Stomach smooth muscle (tissue), 2 donors: Measurements from ENCODE around the gene GARIN5A.
"Not testable (repeated sequence)": the region's sequence is repeated elsewhere in the genome, so short reads cannot be mapped to it uniquely, and the experiment has no call there.

Experiments used
- H3K27ac ChIP-seq: one replicate; pipeline ENCODE4 v1.7.0; 2013; ENCODE audit warnings: mild to moderate bottlenecking, low read length, inconsistent platforms
- H3K27me3 ChIP-seq, 2 donors: one replicate each; pipeline ENCODE4 v1.7.0; 2013; ENCODE audit warnings: low read length in 2 of 2; ENCODE audit not compliant: insufficient read depth in 2 of 2, control insufficient read depth in 1 of 2
- H3K36me3 ChIP-seq, 2 donors: one replicate each; pipeline ENCODE4 v1.7.0; 2013; ENCODE audit warnings: low read length in 2 of 2; ENCODE audit not compliant: control insufficient read depth in 2 of 2, insufficient read depth in 2 of 2
- H3K4me1 ChIP-seq: one replicate; pipeline ENCODE4 v1.7.0; 2013; ENCODE audit warnings: low read length; ENCODE audit not compliant: control insufficient read depth, insufficient read depth
- H3K4me3 ChIP-seq, 2 donors: one replicate each; pipeline ENCODE4 v1.7.0; 2013; ENCODE audit warnings: low read length in 2 of 2
- H3K9ac ChIP-seq, 2 donors: one replicate each; pipeline ENCODE4 v1.7.0; 2013; ENCODE audit warnings: low read length in 2 of 2, mild to moderate bottlenecking in 1 of 2
- H3K9me3 ChIP-seq, 2 donors: one replicate each; pipeline ENCODE4 v1.7.0; 2013; ENCODE audit warnings: low read length in 2 of 2; ENCODE audit not compliant: control insufficient read depth in 2 of 2
- donor health status: healthy.
- donor health status: Pancreatic carcinoma.

Gene GARIN5A

GRCh38 chr19:50476907-50477238, 225 bp upstream of the GARIN5A start:
- peaks cover 11% of the 10 kb centered on the region for H3K4me1 ChIP-seq
- peaks cover 14 to 17% of the 10 kb centered on the region in 2 donors for H3K36me3 ChIP-seq
- H3K4me3 ChIP-seq, result peak overlapping the region; percentile 96 to 99
- peak overlapping the region; percentile 93 for H3K9ac ChIP-seq
- no peak overlapping the region for H3K27ac ChIP-seq
- no peaks in the 10 kb centered on the region for H3K9me3 ChIP-seq
- H3K27me3 ChIP-seq, result no peaks in the 10 kb centered on the region

GRCh38 chr19:50475736-50476223, 868 bp downstream of the GARIN5A start:
- Histone ChIP-seq H3K36me3 (peaks cover 7 to 14% of the 10 kb centered on the region in 2 donors), H3K4me3 (peak overlapping the region; percentile 49 to 96), H3K27ac (peak overlapping the region; percentile 58), H3K9ac (no peak overlapping the region), H3K9me3 (no peaks in the 10 kb centered on the region), H3K27me3 (no peaks in the 10 kb centered on the region), H3K4me1 (peaks cover 11% of the 10 kb centered on the region)

GRCh38 chr19:50475101-50475568, 1.5 kb downstream of the GARIN5A start:
- no peak overlapping the region for H3K27ac ChIP-seq
- peaks cover 5 to 14% of the 10 kb centered on the region in 2 donors for H3K36me3 ChIP-seq
- H3K4me3 ChIP-seq, result no peak overlapping the region
- H3K9me3 ChIP-seq, result no peaks in the 10 kb centered on the region
- H3K4me1 ChIP-seq, result peaks cover 11% of the 10 kb centered on the region
- H3K27me3 ChIP-seq, result no peaks in the 10 kb centered on the region
- H3K9ac ChIP-seq, result no peak overlapping the region

GRCh38 chr19:50473336-50473735, 3.3 kb downstream of the GARIN5A start:
- not testable (repeated sequence) for H3K9me3 ChIP-seq, H3K4me3 ChIP-seq, H3K36me3 ChIP-seq, H3K9ac ChIP-seq, H3K27ac ChIP-seq, H3K27me3 ChIP-seq
- peaks cover 11% of the 10 kb centered on the region for H3K4me1 ChIP-seq

- Histone ChIP-seq H3K27ac (no peak overlapping the region), H3K9me3 (no peaks in the 10 kb centered on the region), H3K9ac (no peak overlapping the region), H3K27me3 (peaks cover 0 to 12% of the 10 kb centered on the region in 2 donors), H3K4me1 (no peaks in the 10 kb centered on the region), H3K4me3 (no peak overlapping the region), H3K36me3 (no peaks in the 10 kb centered on the region)
Observed at GRCh38 chr19:50468818-50469217, 7.8 kb downstream of the GARIN5A start.

GRCh38 chr19:50467566-50467965, 9.1 kb downstream of the GARIN5A start:
- peaks cover 0 to 12% of the 10 kb centered on the region in 2 donors for H3K27me3 ChIP-seq
- no peak overlapping the region for H3K27ac ChIP-seq
- no peaks in the 10 kb centered on the region for H3K9me3 ChIP-seq
- H3K9ac ChIP-seq, result no peak overlapping the region
- H3K4me1 ChIP-seq, result no peaks in the 10 kb centered on the region
- H3K36me3 ChIP-seq, result no peaks in the 10 kb centered on the region
- H3K4me3 ChIP-seq, result no peak overlapping the region

GRCh38 chr19:50466706-50467039, 10.0 kb downstream of the GARIN5A start:
- no peaks in the 10 kb centered on the region for H3K36me3 ChIP-seq
- no peaks in the 10 kb centered on the region for H3K9me3 ChIP-seq
- H3K4me3 ChIP-seq, result no peak overlapping the region
- H3K27ac ChIP-seq, result no peak overlapping the region
- peaks cover 1 to 13% of the 10 kb centered on the region in 2 donors for H3K27me3 ChIP-seq
- H3K4me1 ChIP-seq, result no peaks in the 10 kb centered on the region
- H3K9ac ChIP-seq, result no peak overlapping the region

- H3K27me3 ChIP-seq, result peaks cover 4 to 18% of the 10 kb centered on the region in 2 donors
- H3K4me3 ChIP-seq, result no peak overlapping the region
- H3K9ac ChIP-seq, result no peak overlapping the region
- no peaks in the 10 kb centered on the region for H3K9me3 ChIP-seq
- no peak overlapping the region for H3K27ac ChIP-seq
- no peaks in the 10 kb centered on the region for H3K4me1 ChIP-seq
- no peaks in the 10 kb centered on the region for H3K36me3 ChIP-seq
Observed at GRCh38 chr19:50465986-50466705, 10.5 kb downstream of the GARIN5A start.

GRCh38 chr19:50465000-50465399, 11.6 kb downstream of the GARIN5A start:
- Histone ChIP-seq H3K36me3 (no peaks in the 10 kb centered on the region), H3K4me3 (no peak overlapping the region), H3K4me1 (no peaks in the 10 kb centered on the region), H3K27me3 (peaks cover 8 to 24% of the 10 kb centered on the region in 2 donors), H3K9me3 (no peaks in the 10 kb centered on the region), H3K9ac (no peak overlapping the region), H3K27ac (no peak overlapping the region)

- no peak overlapping the region for H3K4me3 ChIP-seq
- H3K36me3 ChIP-seq, result no peaks in the 10 kb centered on the region
- peaks cover 11 to 21% of the 10 kb centered on the region in 2 donors for H3K27me3 ChIP-seq
- H3K27ac ChIP-seq, result no peak overlapping the region
- H3K9ac ChIP-seq, result no peak overlapping the region
- H3K9me3 ChIP-seq, result no peaks in the 10 kb centered on the region
- H3K4me1 ChIP-seq, result no peaks in the 10 kb centered on the region
Observed at GRCh38 chr19:50464348-50464747, 12.3 kb downstream of the GARIN5A start.

- Histone ChIP-seq H3K27me3 (peaks cover 21% of the 10 kb centered on the region in 2 donors), H3K9me3 (no peaks in the 10 kb centered on the region), H3K4me1 (no peaks in the 10 kb centered on the region), H3K4me3 (no peak overlapping the region), H3K36me3 (no peaks in the 10 kb centered on the region), H3K27ac (no peak overlapping the region), H3K9ac (no peak overlapping the region)
Observed at GRCh38 chr19:50462970-50463369, 13.7 kb downstream of the GARIN5A start.
